ENCODE results near the gene AGPAT1.
"Not testable (repeated sequence)": the region's sequence is repeated elsewhere in the genome, so short reads cannot be mapped to it uniquely, and the experiment has no call there.

The AGPAT1 gene

GRCh38 chr6:32146287-32146686 is 29.6 kb downstream of the AGPAT1 start:
- no peak overlapping the region for H3K27ac ChIP-seq
- POLR2A ChIA-PET (ENCODE audit: low non-redundant PET), result no interaction called here
- DNase-seq (ENCODE audit: low spot score), result no peak
- no peak for TF ChIP-seq CTCF (conservative IDR thresholded peaks at IDR 0.05; ENCODE audit: low read depth)
- CTCF ChIA-PET, result interaction anchor here (0.6 to 1.7 kb wide), 2 partner anchors 17 to 27 kb away, joined by 4 to 6 read pairs; no protein-coding TSS in a partner anchor

DNA sequence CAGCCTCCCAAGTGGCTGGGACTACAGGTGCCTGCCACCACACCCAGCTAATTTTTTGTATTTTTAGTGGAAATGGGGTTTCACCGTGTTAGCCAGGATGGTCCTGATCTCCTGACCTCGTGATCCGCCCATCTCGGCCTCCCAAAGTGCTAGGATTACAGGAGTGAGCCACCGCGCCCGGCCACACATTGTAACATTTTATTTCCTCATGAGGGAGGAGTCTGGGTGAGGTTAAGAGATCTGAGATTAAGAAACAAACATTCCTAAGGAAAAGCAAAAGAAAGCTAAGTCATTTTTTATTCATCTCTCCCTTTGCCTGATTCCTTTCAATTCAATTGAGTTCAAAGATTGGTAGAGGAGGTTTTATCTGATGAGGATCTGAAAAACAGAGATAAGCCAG is 31.6 kb downstream of the AGPAT1 start:
- POLR2A ChIA-PET (ENCODE audit: low non-redundant PET); H3K27ac ChIP-seq; DNase-seq (ENCODE audit: low spot score); CTCF ChIA-PET: not testable (repeated sequence)

- no peak for TF ChIP-seq CTCF (conservative IDR thresholded peaks at IDR 0.05; ENCODE audit: low read depth)
- ChIA-PET CTCF (interaction anchor here (0.9 to 1.1 kb wide), 2 partner anchors 10 to 14 kb away, joined by 3 read pairs; no protein-coding TSS in a partner anchor), POLR2A (ENCODE audit: low non-redundant PET) (no interaction called here)
- H3K27ac ChIP-seq, result no peak overlapping the region
- DNase-seq (ENCODE audit: low spot score), result no peak
Observed at GRCh38 chr6:32140420-32141046, 35.4 kb downstream of the AGPAT1 start.

- ChIA-PET CTCF (no interaction called here), POLR2A (ENCODE audit: low non-redundant PET) (no interaction called here)
- DNase-seq (ENCODE audit: low spot score), result no peak
- no peak overlapping the region for H3K27ac ChIP-seq
- TF ChIP-seq CTCF (conservative IDR thresholded peaks at IDR 0.05; ENCODE audit: low read depth), result no peak
Observed at GRCh38 chr6:32139590-32139989, 36.3 kb downstream of the AGPAT1 start.

DNA sequence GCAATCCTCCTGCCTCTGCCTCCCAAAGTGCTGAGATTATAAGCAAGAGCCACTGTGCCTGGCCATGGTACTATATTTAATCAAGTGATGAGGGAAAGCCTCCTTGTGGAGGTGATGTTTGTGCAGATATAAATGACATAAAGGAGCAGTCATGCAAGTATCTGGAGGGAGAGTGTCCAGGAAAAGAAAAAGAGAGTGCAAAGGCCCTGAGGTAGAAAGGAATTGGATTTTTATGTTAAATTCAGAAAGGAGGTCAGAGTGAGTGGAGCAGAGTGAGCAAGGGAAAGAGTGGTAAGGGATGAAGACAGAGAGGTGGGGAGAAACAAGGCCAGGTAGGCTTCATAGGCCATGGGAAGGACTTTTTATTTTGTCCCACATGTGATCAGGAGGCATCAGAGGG is 38.4 kb downstream of the AGPAT1 start:
- ChIA-PET CTCF (no interaction called here), POLR2A (ENCODE audit: low non-redundant PET) (no interaction called here)
- DNase-seq (ENCODE audit: low spot score), result no peak
- TF ChIP-seq CTCF (conservative IDR thresholded peaks at IDR 0.05; ENCODE audit: low read depth), result no peak
- H3K27ac ChIP-seq, result no peak overlapping the region

DNA sequence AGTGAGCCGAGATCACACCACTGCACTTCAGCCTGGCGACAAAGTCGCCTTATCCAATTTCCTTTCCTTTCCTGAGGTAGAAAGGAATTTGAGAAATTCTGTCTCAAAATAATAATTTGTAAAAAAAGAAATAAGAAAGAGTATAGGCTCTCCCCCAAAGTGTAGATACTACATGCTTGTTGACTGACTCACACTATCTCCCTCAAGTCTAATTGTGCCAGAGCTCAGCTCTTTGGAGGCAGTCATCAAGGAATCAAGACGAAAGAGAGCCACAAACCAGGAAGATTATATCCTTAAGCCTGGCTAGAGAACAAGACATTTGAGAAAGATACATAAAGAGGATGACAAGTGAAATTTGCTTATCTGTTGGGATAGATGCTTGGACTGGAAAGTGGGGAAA is 42.1 kb downstream of the AGPAT1 start:
- H3K27ac ChIP-seq, result no peak overlapping the region
- no peak for DNase-seq (ENCODE audit: low spot score)
- TF ChIP-seq CTCF (conservative IDR thresholded peaks at IDR 0.05; ENCODE audit: low read depth), result no peak
- CTCF ChIA-PET, result no interaction called here
- POLR2A ChIA-PET (ENCODE audit: low non-redundant PET), result no interaction called here

GRCh38 chr6:32132110-32132509 is 43.8 kb downstream of the AGPAT1 start:
- ChIA-PET POLR2A (ENCODE audit: low non-redundant PET) (no interaction called here), CTCF (interaction anchor here (0.7 kb wide), 1 partner anchor 19 kb away, joined by 4 read pairs; no protein-coding TSS in a partner anchor)
- TF ChIP-seq CTCF (conservative IDR thresholded peaks at IDR 0.05; ENCODE audit: low read depth), result no peak
- H3K27ac ChIP-seq, result no peak overlapping the region
- no peak for DNase-seq (ENCODE audit: low spot score)
